BJ (cell line): Measurements from ENCODE around the gene EFCAB7. TPM values are rescaled to one million over a fixed set of nuclear protein-coding genes. Genes with fewer than 3 reads are reported as not detected.

Experiments used
- CTCF ChIA-PET: fragments of 350-600 bp; formaldehyde crosslinking; extraction: SDS; loops from one replicate; lab custom pipeline; 2021; ENCODE audit warnings: antibody characterized with exemption, inconsistent platforms; lab: Yijun Ruan, JAX
- POLR2A ChIA-PET: fragments of 300-600 bp; sonication (Branson Sonifier 250); formaldehyde crosslinking; extraction: SDS; loops from one replicate; lab custom pipeline; 2021; ENCODE audit warnings: antibody characterized with exemption; lab: Charles Lee
- DNase-seq: peaks from one replicate; pipeline ENCODE4 v3.0.0-alpha.2; 2011; ENCODE audit warnings: low read depth
- H3K27me3 ChIP-seq: 2 replicates; pipeline ENCODE4 v1.6.0; 2011; ENCODE audit warnings: low read length; ENCODE audit not compliant: control insufficient read depth, insufficient read depth
- H3K36me3 ChIP-seq: 2 replicates; pipeline ENCODE4 v1.5.1; 2011; ENCODE audit warnings: low read length; ENCODE audit not compliant: control insufficient read depth, insufficient read depth
- H3K4me3 ChIP-seq: 2 replicates; pipeline ENCODE4 v1.5.1; 2011; ENCODE audit warnings: low read depth, mild to moderate bottlenecking, control low read depth, low read length
- CTCF ChIP-seq: IDR thresholded peaks from 2 replicates; pipeline ENCODE4 v1.5.1; 2011; ENCODE audit warnings: low read depth, mild to moderate bottlenecking, control low read depth, inconsistent platforms, low read length, moderate library complexity; ENCODE audit not compliant: insufficient read depth
- polyA plus RNA-seq: library from polyadenylated mRNA; depleted of rRNA; stranded (reverse); fragments of >200 nt; gene quantifications from 2 replicates; pipeline ENCODE4 v1.2.3, GENCODE V29; 2011

EFCAB7 gene
- polyA plus RNA-seq, 1 experiment, result 0.98 TPM

- Histone ChIP-seq H3K27me3 (no peaks in the 10 kb centered on the region), H3K36me3 (no peaks in the 10 kb centered on the region), H3K4me3 (no peak overlapping the region)
- POLR2A ChIA-PET, result no interaction called here
- CTCF ChIA-PET, result no interaction called here
- TF ChIP-seq CTCF, result no peak
- no peak for DNase-seq
Measured at GRCh38 chr1:63509718-63510117, 13.6 kb upstream of the EFCAB7 start.

GRCh38 chr1:63512584-63512983 lies 10.7 kb upstream of the EFCAB7 start:
- H3K4me3 ChIP-seq, result no peak overlapping the region
- no peak for TF ChIP-seq CTCF
- H3K36me3 ChIP-seq, result no peaks in the 10 kb centered on the region
- H3K27me3 ChIP-seq, result no peaks in the 10 kb centered on the region
- ChIA-PET CTCF (no interaction called here), POLR2A (no interaction called here)
- no peak for DNase-seq

GRCh38 chr1:63516629-63517028 lies 6.7 kb upstream of the EFCAB7 start:
- no peak for DNase-seq
- Histone ChIP-seq H3K4me3 (no peak overlapping the region), H3K27me3 (no peaks in the 10 kb centered on the region), H3K36me3 (no peaks in the 10 kb centered on the region)
- CTCF ChIA-PET, result no interaction called here
- TF ChIP-seq CTCF, result no peak
- POLR2A ChIA-PET, result no interaction called here

GRCh38 chr1:63523738-63524137 lies 413 bp downstream of the EFCAB7 start:
- TF ChIP-seq CTCF, result no peak
- H3K27me3 ChIP-seq, result no peaks in the 10 kb centered on the region
- ChIA-PET CTCF (interaction anchor here (0.5 to 1.3 kb wide), 3 partner anchors 15 to 719 kb away, joined by 3 to 4 read pairs (median 3); no protein-coding TSS in a partner anchor), POLR2A (no interaction called here)
- peak overlapping the region; percentile 56 for H3K4me3 ChIP-seq
- no peak for DNase-seq
- no peaks in the 10 kb centered on the region for H3K36me3 ChIP-seq

DNA sequence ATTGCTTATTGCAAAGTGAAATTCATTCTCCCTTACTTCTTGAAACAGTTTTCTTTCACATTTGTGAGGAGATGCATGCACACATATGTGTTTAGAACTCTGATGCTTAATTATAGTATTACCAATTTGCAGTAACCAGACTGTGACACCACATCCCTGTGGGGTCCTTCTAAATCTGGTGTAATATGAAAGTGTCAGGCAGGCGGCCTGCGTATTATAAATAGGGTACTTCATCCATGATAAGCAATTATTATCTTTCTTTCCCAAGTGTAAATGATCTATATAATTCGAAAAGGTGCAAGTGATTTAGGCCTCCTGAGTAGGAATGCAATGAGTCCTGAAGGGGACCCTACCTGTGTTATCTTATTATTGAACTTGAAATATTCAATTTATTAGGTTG lies 876 bp downstream of the EFCAB7 start:
- Histone ChIP-seq H3K4me3 (peak overlapping the region; percentile 56), H3K36me3 (no peaks in the 10 kb centered on the region), H3K27me3 (no peaks in the 10 kb centered on the region)
- DNase-seq, result no peak
- ChIA-PET CTCF (interaction anchor here (0.5 to 1.3 kb wide), 2 partner anchors 15 to 719 kb away, joined by 3 to 4 read pairs; no protein-coding TSS in a partner anchor), POLR2A (no interaction called here)
- no peak for TF ChIP-seq CTCF
